Lower lobe of right lung (tissue), 2 donors: Measurements from ENCODE around the gene GPR22. TPM values are rescaled to one million over a fixed set of nuclear protein-coding genes. Genes with fewer than 3 reads are reported as not detected.

Source experiments
- ATAC-seq, 2 donors: fragments of 200-7000 bp; cut with Tn5 transposase; one replicate each; pipeline ENCODE4 v1.9.1; 2020 to 2022; ENCODE audit warnings: mild to moderate bottlenecking in 2 of 2, moderate library complexity in 2 of 2
- DNase-seq: peaks from one replicate; pipeline ENCODE4 v3.0.0-alpha.2; 2020
- H3K27ac ChIP-seq: fragments of 200-600 bp; one replicate; pipeline ENCODE4 v1.8.0; 2022
- H3K27me3 ChIP-seq: fragments of 200-600 bp; one replicate; pipeline ENCODE4 v1.8.0; 2022; ENCODE audit warnings: low read depth
- H3K36me3 ChIP-seq: fragments of 200-600 bp; one replicate; pipeline ENCODE4 v1.8.0; 2022; ENCODE audit warnings: mild to moderate bottlenecking
- H3K4me1 ChIP-seq: fragments of 200-600 bp; one replicate; pipeline ENCODE4 v1.8.0; 2022
- H3K4me3 ChIP-seq: fragments of 200-600 bp; one replicate; pipeline ENCODE4 v1.8.0; 2022; ENCODE audit warnings: mild to moderate bottlenecking
- H3K9me3 ChIP-seq: fragments of 200-600 bp; one replicate; pipeline ENCODE4 v1.8.0; 2022
- CTCF ChIP-seq: fragments of 200-600 bp; IDR thresholded peaks from one replicate; pipeline ENCODE4 v1.8.0; 2022; ENCODE audit warnings: antibody characterized with exemption, mild to moderate bottlenecking
- intact Hi-C: fragments of 100-400 bp; cut with DNase I; formaldehyde crosslinking; loops from one replicate; pipeline ENCODE4 v1.11.0; 2022
- total RNA-seq: library from RNA; stranded (reverse); fragmentation: NEBNext Ultra II Directional; extraction: Animal tissue kit (Norgen Biotek cat#: 25700); gene quantifications from one replicate; pipeline ENCODE4 v1.2.1, GENCODE V29; 2021
- donor health status: DM: no; HTN: yes; CAD: no; lungs with severe emphysema.

GPR22 gene
- total RNA-seq, 1 donor from 2014 or later, result not detected

GRCh38 chr7:107450970-107451369 is 18.9 kb upstream of the GPR22 start:
- Histone ChIP-seq H3K27me3 (no peaks in the 10 kb centered on the region), H3K9me3 (no peaks in the 10 kb centered on the region), H3K4me1 (no peaks in the 10 kb centered on the region), H3K36me3 (no peaks in the 10 kb centered on the region), H3K4me3 (no peak overlapping the region), H3K27ac (no peak overlapping the region)
- intact Hi-C loops, result no loop called here
- DNase-seq (no peak), ATAC-seq (no peak)
- no peak for TF ChIP-seq CTCF

GRCh38 chr7:107453388-107453787 is 16.5 kb upstream of the GPR22 start:
- intact Hi-C loops, result no loop called here
- H3K27ac ChIP-seq, result no peak overlapping the region
- H3K36me3 ChIP-seq, result no peaks in the 10 kb centered on the region
- H3K4me1 ChIP-seq, result no peaks in the 10 kb centered on the region
- no peaks in the 10 kb centered on the region for H3K27me3 ChIP-seq
- no peaks in the 10 kb centered on the region for H3K9me3 ChIP-seq
- DNase-seq, result no peak
- no peak for ATAC-seq
- H3K4me3 ChIP-seq, result no peak overlapping the region
- no peak for TF ChIP-seq CTCF

- DNase-seq (no peak), ATAC-seq (no peak)
- no peak overlapping the region for H3K27ac ChIP-seq
- no peaks in the 10 kb centered on the region for H3K9me3 ChIP-seq
- H3K27me3 ChIP-seq, result no peaks in the 10 kb centered on the region
- peaks cover 4% of the 10 kb centered on the region for H3K36me3 ChIP-seq
- H3K4me1 ChIP-seq, result no peaks in the 10 kb centered on the region
- intact Hi-C loops, result no loop called here
- no peak for TF ChIP-seq CTCF
- no peak overlapping the region for H3K4me3 ChIP-seq
These were observed 7.8 kb upstream of the GPR22 start for GRCh38 chr7:107461938-107462533.

- Histone ChIP-seq H3K9me3 (no peaks in the 10 kb centered on the region), H3K27me3 (no peaks in the 10 kb centered on the region), H3K4me1 (no peaks in the 10 kb centered on the region), H3K27ac (no peak overlapping the region), H3K4me3 (no peak overlapping the region), H3K36me3 (peaks cover 4% of the 10 kb centered on the region)
- peak; percentile 72 for TF ChIP-seq CTCF
- ATAC-seq (peak; percentile 73 to 90), DNase-seq (peak; percentile 46)
- intact Hi-C loops, result no loop called here
These were observed 6.4 kb upstream of the GPR22 start for GRCh38 chr7:107463139-107464078.

- no peak for ATAC-seq
- intact Hi-C loops, result no loop called here
- Histone ChIP-seq H3K9me3 (no peaks in the 10 kb centered on the region), H3K4me3 (no peak overlapping the region), H3K27me3 (no peaks in the 10 kb centered on the region), H3K4me1 (no peaks in the 10 kb centered on the region), H3K27ac (no peak overlapping the region), H3K36me3 (no peaks in the 10 kb centered on the region)
- TF ChIP-seq CTCF, result no peak
- no peak for DNase-seq
These were observed 5.1 kb upstream of the GPR22 start for GRCh38 chr7:107464666-107465226.
